Measurements from ENCODE around the gene ABRACL. TPM values are rescaled to one million over a fixed set of nuclear protein-coding genes. Genes with fewer than 3 reads are reported as not detected.
"Not testable (repeated sequence)": the region's sequence is repeated elsewhere in the genome, so short reads cannot be mapped to it uniquely, and the experiment has no call there.

Gene ABRACL
- total RNA-seq, 6 experiments from 2014 or later, result 22.5 to 52.0 (median 39.6) TPM

GRCh38 chr6:139019722-139020121 lies 8.8 kb upstream of the ABRACL start:
- DNase-seq (no peak), ATAC-seq (peak; percentile 22 to 45 (median 35))
- intact Hi-C loops (cut with DNase I), result no loop called here
- TF ChIP-seq POLR2A (IDR thresholded peaks at IDR 0.05), result no peak
- TF ChIP-seq, protein P1, sequence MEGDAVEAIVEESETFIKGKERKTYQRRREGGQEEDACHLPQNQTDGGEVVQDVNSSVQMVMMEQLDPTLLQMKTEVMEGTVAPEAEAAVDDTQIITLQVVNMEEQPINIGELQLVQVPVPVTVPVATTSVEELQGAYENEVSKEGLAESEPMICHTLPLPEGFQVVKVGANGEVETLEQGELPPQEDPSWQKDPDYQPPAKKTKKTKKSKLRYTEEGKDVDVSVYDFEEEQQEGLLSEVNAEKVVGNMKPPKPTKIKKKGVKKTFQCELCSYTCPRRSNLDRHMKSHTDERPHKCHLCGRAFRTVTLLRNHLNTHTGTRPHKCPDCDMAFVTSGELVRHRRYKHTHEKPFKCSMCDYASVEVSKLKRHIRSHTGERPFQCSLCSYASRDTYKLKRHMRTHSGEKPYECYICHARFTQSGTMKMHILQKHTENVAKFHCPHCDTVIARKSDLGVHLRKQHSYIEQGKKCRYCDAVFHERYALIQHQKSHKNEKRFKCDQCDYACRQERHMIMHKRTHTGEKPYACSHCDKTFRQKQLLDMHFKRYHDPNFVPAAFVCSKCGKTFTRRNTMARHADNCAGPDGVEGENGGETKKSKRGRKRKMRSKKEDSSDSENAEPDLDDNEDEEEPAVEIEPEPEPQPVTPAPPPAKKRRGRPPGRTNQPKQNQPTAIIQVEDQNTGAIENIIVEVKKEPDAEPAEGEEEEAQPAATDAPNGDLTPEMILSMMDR (IDR thresholded peaks at IDR 0.05), result no peak
- peaks cover 0 to 35% (median 16%) of the 10 kb centered on the region in 4 donors for H3K4me1 ChIP-seq
- WGBS (ENCODE audit: insufficient coverage, low coverage, low lambda C conversion rate, missing lambda C conversion rate), result 32% methylated on average over 2 of the region's 2 CpGs
- H3K4me3 ChIP-seq, result no peak overlapping the region
- no peaks in the 10 kb centered on the region for H3K27me3 ChIP-seq
- peak overlapping the region in 2 of 3 donors; percentile 51 to 57 for H3K27ac ChIP-seq
- H3K9me3 ChIP-seq, result no peaks in the 10 kb centered on the region
- H3K36me3 ChIP-seq, result no peaks in the 10 kb centered on the region

DNA sequence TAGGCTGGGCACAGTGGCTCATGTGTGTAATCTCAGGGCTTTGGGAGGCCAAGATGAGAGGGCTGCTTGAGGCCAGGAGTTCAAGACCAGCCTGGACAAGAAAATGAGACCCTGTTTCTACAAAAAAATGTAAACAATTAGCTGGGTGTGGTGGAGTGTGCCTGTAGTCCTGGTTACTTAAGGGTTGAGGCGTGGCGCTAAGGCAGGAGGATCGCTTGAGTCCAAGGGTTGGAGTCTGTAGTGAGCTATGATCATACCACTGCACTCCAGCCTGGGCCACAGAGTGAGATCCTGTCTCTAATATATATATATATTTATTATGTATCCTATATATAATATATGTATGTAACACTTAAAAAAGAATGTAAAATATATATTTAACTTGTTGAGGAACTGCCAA lies 7.9 kb upstream of the ABRACL start:
- DNase-seq, result no peak
- ATAC-seq, result no peak
- intact Hi-C loops (cut with DNase I), result no loop called here
- TF ChIP-seq, protein P1 (IDR thresholded peaks at IDR 0.05), result no peak
- TF ChIP-seq POLR2A (IDR thresholded peaks at IDR 0.05), result no peak
- Histone ChIP-seq H3K4me1 (peaks cover 0 to 29% (median 12%) of the 10 kb centered on the region in 4 donors), H3K36me3 (no peaks in the 10 kb centered on the region), H3K9me3 (no peaks in the 10 kb centered on the region), H3K27ac (no peak overlapping the region), H3K27me3 (no peaks in the 10 kb centered on the region), H3K4me3 (no peak overlapping the region)
- 96% methylated on average over 3 of the region's 3 CpGs for WGBS (ENCODE audit: insufficient coverage, low coverage, low lambda C conversion rate, missing lambda C conversion rate)

DNA sequence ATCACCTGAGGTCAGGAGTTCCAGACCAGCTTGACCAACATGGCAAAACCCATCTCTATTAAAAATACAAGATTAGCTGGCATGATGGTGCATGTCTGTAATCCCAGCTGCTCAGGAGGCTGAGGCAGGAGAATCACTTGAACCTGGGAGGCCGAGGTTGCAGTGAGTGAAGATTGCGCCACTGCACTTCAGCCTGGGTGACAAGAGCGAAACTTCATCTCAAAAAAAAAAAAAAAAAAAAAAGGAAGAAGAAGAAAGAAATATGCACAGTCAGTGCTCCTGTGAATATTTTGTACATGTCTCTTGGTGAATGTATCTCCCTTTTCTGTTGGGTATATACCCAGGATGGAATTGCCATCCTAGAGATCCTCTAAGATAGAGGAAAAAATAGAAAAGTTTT lies 3.1 kb upstream of the ABRACL start:
- WGBS (ENCODE audit: insufficient coverage, low coverage, low lambda C conversion rate, missing lambda C conversion rate), result 40% methylated on average over 1 of the region's 3 CpGs
- not testable (repeated sequence) for DNase-seq

GRCh38 chr6:139027620-139028182 lies 844 bp upstream of the ABRACL start:
- Histone ChIP-seq H3K27me3 (no peaks in the 10 kb centered on the region), H3K4me3 (peak overlapping the region; percentile 66 to 91 (median 85)), H3K27ac (peak overlapping the region; percentile 77 to 93 (median 91)), H3K4me1 (peaks cover 0 to 22% (median 3%) of the 10 kb centered on the region in 4 donors), H3K9me3 (no peaks in the 10 kb centered on the region), H3K36me3 (no peaks in the 10 kb centered on the region)
- intact Hi-C loops (cut with DNase I), result loop anchor here in 1 of 2 donors (5.0 kb wide), 1 partner anchor 40 kb away; the partner anchor contains the start of gene REPS1
- TF ChIP-seq, protein P1 (IDR thresholded peaks at IDR 0.05), result no peak
- peak; percentile 65 for TF ChIP-seq POLR2A (IDR thresholded peaks at IDR 0.05)
- 6% methylated on average over 10 of the region's 10 CpGs for WGBS (ENCODE audit: insufficient coverage, low coverage, low lambda C conversion rate, missing lambda C conversion rate)
- DNase-seq (peak; percentile 42 to 83 (median 71)), ATAC-seq (peak; percentile 68 to 81 (median 76))

More for the DNA sequence above, 3.1 kb upstream of the ABRACL start:
- not testable (repeated sequence) for ATAC-seq, H3K27me3 ChIP-seq, H3K9me3 ChIP-seq, H3K27ac ChIP-seq, H3K36me3 ChIP-seq, H3K4me3 ChIP-seq
- intact Hi-C loops (cut with DNase I), result loop anchor here in 1 of 2 donors (5.0 kb wide), 1 partner anchor 38 kb away; the partner anchor contains the start of gene REPS1
- peaks cover 0 to 16% (median 2%) of the 10 kb centered on the region in 4 donors for H3K4me1 ChIP-seq

GRCh38 chr6:139028215-139028657 lies 309 bp upstream of the ABRACL start:
- Histone ChIP-seq H3K27me3 (no peaks in the 10 kb centered on the region), H3K9me3 (no peaks in the 10 kb centered on the region), H3K36me3 (no peaks in the 10 kb centered on the region), H3K4me3 (peak overlapping the region; percentile 66 to 91 (median 85)), H3K27ac (peak overlapping the region; percentile 77 to 93 (median 91)), H3K4me1 (peaks cover 0 to 22% (median 3%) of the 10 kb centered on the region in 4 donors)
- DNase-seq (no peak), ATAC-seq (peak in 2 of 4 donors; percentile 51 to 63)
- WGBS (ENCODE audit: insufficient coverage, low coverage, low lambda C conversion rate, missing lambda C conversion rate), result 0% methylated on average over 11 of the region's 14 CpGs
- intact Hi-C loops (cut with DNase I), result loop anchor here in 1 of 2 donors (5.0 kb wide), 1 partner anchor 41 kb away; the partner anchor contains the start of gene REPS1
- TF ChIP-seq, protein P1 (IDR thresholded peaks at IDR 0.05), result no peak

Measured in right lobe of liver (tissue), 6 donors.